HepG2 (cell line): ENCODE data around the gene SMOC1. TPM values are rescaled to one million over a fixed set of nuclear protein-coding genes. Genes with fewer than 3 reads are reported as not detected.

ENCODE experiments used
- ATF7 ChIP-seq, 2 experiments: fragments of 450-650 bp in 1 of 2; sonication (generic) in 1 of 2; formaldehyde crosslinking in 1 of 2; IDR thresholded peaks; 2 replicates each; pipeline versions ENCODE4 v1.4.0 to v1.6.1; 2016 to 2020; ENCODE audit warnings: antibody characterized with exemption in 1 of 2, mild to moderate bottlenecking in 1 of 2, missing genetic modification reagents in 1 of 2
- IRF9 ChIP-seq: sonication (generic); formaldehyde crosslinking; IDR thresholded peaks from 2 replicates; pipeline ENCODE4 v1.8.0; 2022; ENCODE audit warnings: missing genetic modification reagents, mild to moderate bottlenecking, borderline replicate concordance
- KLF9 ChIP-seq: IDR thresholded peaks from 2 replicates; pipeline ENCODE4 v1.6.1; 2016; ENCODE audit warnings: low read depth
- MEIS2 ChIP-seq: sonication (generic); formaldehyde crosslinking; IDR thresholded peaks from 2 replicates; pipeline ENCODE4 v1.9.0; 2021; ENCODE audit warnings: mild to moderate bottlenecking, missing genetic modification reagents
- MTERF4 ChIP-seq: sonication (generic); formaldehyde crosslinking; IDR thresholded peaks from 2 replicates; pipeline ENCODE4 v1.8.0; 2023; ENCODE audit warnings: mild to moderate bottlenecking, missing genetic modification reagents
- PHF8 ChIP-seq: sonication (generic); formaldehyde crosslinking; IDR thresholded peaks from 2 replicates; pipeline ENCODE4 v1.5.0; 2020; ENCODE audit warnings: missing genetic modification reagents
- PRDM10 ChIP-seq: sonication (generic); formaldehyde crosslinking; IDR thresholded peaks from 2 replicates; pipeline ENCODE4 v1.4.0; 2020; ENCODE audit warnings: low read depth, missing genetic modification reagents
- RERE ChIP-seq: IDR thresholded peaks from 2 replicates; pipeline ENCODE4 v1.6.1; 2016; ENCODE audit warnings: low read depth, missing genetic modification reagents, missing compliant biosample characterization
- SIN3B ChIP-seq: fragments of 150-350 bp; IDR thresholded peaks from 2 replicates; pipeline ENCODE4 v1.6.1; 2014; ENCODE audit warnings: low read length
- TFAP4 ChIP-seq: sonication (generic); IDR thresholded peaks from 2 replicates; pipeline ENCODE4 v1.6.1; 2016; ENCODE audit warnings: low read depth, borderline replicate concordance
- THRA ChIP-seq: sonication (generic); formaldehyde crosslinking; IDR thresholded peaks from 2 replicates; pipeline ENCODE4 v1.4.0; 2020; ENCODE audit warnings: missing genetic modification reagents, borderline replicate concordance
- ZNF343 ChIP-seq: sonication (generic); formaldehyde crosslinking; IDR thresholded peaks from 2 replicates; pipeline ENCODE4 v1.4.0; 2020; ENCODE audit warnings: mild to moderate bottlenecking, missing genetic modification reagents
- ZNF44 ChIP-seq: sonication (generic); formaldehyde crosslinking; IDR thresholded peaks from 2 replicates; pipeline ENCODE4 v1.5.1; 2020; ENCODE audit warnings: mild to moderate bottlenecking, missing genetic modification reagents
- polyA plus RNA-seq, 8 experiments: library from polyadenylated mRNA; depleted of rRNA in 3 of 8; stranded (reverse) in 7 of 8; unstranded in 1 of 8; fragments of >200 nt; fragmentation: Illumina TruSeq in 4 of 8; extraction: Trizol in 4 of 8; gene quantifications; 2 replicates each; pipeline versions ENCODE4 v1.2.1 to v1.2.3, GENCODE V29; 2011 to 2016; ENCODE audit warnings: low read depth in 4 of 8, missing spikeins in 1 of 8, mixed read lengths in 1 of 8; ENCODE audit not compliant: insufficient read depth in 1 of 8
- total RNA-seq, 5 experiments: library from RNA; depleted of rRNA; stranded (reverse); fragments of >200 nt; fragmentation: Illumina TruSeq; extraction: Trizol; gene quantifications; 2 replicates each; pipeline ENCODE4 v1.2.3, GENCODE V29; 2016; ENCODE audit warnings: low read depth in 1 of 5

Gene SMOC1
- total and polyA plus RNA-seq, 2 of the 13 experiments (the other 11 are each of a cell fraction or from before 2014, with no cell fraction given), result 17.8 to 35.6 TPM

GRCh38 chr14:69879175-69880043 is at the start of gene SMOC1 (continued):
- TF ChIP-seq IRF9 (CRISPR knock-in tag) (peak; percentile 56; the same call in 1 of the 2 replicates), TFAP4 (no peak), ZNF343 (CRISPR knock-in tag) (peak; percentile 57; the same call in 1 of the 2 replicates), ZNF44 (CRISPR knock-in tag) (no peak), PHF8 (CRISPR knock-in tag) (peak; percentile 74), PRDM10 (CRISPR knock-in tag) (no peak), MTERF4 (0 out of 2 replicates have a peak, but pooled peaks have one; percentile 65), RERE (CRISPR knock-in tag) (no peak), KLF9 (CRISPR knock-in tag) (no peak), THRA (CRISPR knock-in tag) (peak; percentile 46; the same call in 1 of the 2 replicates), ATF7 (IDR thresholded peaks at IDR 0.05) (no peak), ATF7 (CRISPR knock-in tag; IDR thresholded peaks at IDR 0.05) (0 out of 2 replicates have a peak, but pooled peaks have one; percentile 23), MEIS2 (CRISPR knock-in tag) (peak; percentile 32; the same call in 1 of the 2 replicates), SIN3B (0 out of 2 replicates have a peak, but pooled peaks have one; percentile 19)
